Middle frontal gyrus (tissue), 1 donor: ENCODE measurements around the gene NFIA.

Experiments
- DNase-seq: peaks from one replicate; pipeline ENCODE4 v3.0.0-alpha.2; 2015; ENCODE audit warnings: low spot score; ENCODE audit errors: extremely low spot score

Gene NFIA

GRCh38 chr1:61293986-61294504 lies 211.7 kb downstream of the NFIA start:
- no peak for DNase-seq

- no peak for DNase-seq
Measured at GRCh38 chr1:61294930-61295329, 212.6 kb downstream of the NFIA start.

GRCh38 chr1:61295818-61296537 lies 213.6 kb downstream of the NFIA start:
- no peak for DNase-seq

DNA sequence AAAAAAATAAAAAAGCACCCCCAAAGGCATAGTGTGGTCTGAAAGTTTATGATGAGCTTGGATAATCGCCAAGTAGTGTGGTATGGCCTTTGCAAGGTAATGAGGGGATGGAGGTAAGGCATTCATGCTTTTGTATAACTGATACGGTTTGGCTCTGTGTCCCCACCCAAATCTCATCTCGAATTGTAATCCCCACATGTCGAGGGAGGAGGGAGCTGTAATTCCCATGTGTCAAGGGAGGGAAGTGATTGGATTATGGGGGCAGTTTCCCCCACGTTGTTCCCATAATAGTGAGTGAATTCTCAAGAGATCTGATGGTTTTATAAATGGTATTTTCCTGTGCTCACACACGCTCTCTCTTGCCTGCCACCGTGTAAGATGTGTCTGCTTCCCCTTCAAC lies 215.5 kb downstream of the NFIA start:
- DNase-seq, result no peak

- DNase-seq, result no peak
Measured at GRCh38 chr1:61299463-61299862, 217.1 kb downstream of the NFIA start.

DNA sequence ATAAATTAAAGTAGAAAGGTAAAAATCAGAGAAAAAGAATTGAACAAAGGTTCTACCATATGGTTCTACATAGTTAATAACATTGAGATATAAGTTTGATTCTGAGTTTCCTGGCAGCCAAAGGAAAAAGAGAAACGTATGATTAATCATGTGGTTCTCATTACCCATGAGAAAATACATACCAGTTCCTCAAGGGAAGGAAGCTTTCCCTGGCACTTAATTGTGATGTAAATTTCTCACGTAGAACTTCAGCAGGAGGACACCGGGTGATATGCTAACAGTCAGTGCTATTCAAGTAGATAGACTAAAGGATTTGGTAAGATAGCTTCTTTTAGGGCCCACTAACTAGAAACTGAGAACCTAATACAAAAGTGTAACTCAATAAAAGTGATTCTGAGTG lies 218.5 kb downstream of the NFIA start:
- no peak for DNase-seq

DNA sequence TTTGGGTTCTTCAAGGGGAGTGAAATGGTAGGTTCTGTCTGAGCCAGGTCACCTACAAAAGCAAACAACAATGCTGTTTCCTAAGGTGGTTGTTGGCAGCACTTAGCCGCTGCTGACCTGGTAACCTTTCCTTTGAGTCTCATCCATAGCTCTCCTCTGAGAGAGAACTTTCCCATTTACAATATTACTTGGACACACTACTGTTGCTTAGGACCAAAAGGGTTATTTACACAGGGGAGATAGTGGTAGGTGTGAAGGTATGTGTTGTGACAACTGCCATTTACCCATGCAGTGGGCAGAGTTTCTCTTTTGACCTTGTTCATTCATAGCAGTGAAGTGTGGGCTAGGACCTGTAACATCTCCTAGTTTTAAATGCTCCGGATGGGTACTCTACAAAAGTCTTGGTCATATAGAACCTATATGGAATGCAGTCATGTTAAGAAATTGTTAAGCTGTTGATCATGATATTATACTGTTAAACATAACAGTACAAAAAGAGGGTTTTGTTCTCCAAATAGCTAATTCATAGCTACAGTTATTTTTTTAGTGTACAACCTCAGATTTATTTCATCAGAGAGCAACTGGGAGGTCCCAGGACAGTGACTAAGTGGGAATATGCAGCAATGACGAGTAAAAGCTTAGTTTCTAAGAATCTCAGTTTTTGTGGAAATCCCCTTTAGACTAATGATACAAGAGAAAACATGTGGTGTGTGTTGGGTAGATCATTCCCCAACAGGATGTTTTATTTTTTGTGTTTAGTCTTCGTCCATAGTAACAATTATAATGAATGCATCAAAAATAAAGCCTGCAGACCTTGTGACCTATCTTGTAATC lies 219.7 kb downstream of the NFIA start:
- no peak for DNase-seq

DNA sequence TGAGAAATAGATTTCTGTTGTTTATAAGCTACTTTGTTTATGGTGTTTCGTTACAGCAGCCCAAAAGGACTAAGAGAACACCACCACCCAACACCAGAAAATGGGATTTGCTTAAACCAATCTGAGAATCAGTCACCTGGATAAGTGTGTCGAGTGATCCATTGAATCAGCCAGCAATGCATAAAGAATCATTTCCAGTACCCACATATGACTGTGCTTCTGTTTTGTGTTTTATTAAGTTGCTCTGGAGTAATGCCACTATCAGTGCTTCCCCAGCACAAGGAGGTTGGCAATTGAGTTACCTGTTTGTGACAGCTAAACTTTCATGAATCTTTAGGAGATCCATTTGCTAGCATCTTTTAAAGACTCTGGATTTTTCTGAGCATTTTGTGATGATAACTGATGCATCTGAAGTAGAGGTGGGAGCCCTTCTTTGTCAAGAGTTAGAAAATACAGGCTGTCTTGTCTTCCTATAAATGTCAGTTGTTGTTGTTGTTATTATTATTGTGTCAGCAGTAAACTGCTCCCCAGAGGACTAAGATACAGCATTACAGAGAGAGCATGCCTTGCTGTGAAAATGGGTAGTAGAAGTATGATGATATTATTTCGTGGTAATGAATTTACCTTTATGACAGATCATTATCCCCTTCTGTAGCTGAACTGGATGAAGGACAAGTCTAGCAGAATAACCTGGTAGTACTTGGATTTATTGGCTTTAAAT lies 225.2 kb downstream of the NFIA start:
- no peak for DNase-seq

DNA sequence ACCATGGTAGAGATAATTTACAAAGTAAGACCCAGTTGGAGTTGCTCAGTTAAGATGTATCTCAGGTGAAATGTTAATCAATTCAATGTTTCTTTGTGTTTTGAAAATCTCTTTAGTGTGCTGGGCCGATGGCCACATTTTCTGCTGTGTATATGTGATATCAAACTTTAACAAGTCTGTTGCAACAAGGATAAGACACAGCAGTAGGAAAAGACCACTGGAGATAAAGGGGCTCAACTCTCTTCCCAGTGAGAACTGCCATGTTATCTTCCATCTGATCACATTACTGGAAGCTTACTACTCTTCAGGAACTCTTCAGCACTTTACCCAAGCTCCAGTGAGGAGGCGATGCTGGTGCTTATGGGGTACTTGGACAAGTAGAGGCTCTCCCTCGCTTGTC lies 227.7 kb downstream of the NFIA start:
- DNase-seq, result no peak

- DNase-seq, result no peak
Measured at GRCh38 chr1:61310538-61310937, 228.2 kb downstream of the NFIA start.

DNA sequence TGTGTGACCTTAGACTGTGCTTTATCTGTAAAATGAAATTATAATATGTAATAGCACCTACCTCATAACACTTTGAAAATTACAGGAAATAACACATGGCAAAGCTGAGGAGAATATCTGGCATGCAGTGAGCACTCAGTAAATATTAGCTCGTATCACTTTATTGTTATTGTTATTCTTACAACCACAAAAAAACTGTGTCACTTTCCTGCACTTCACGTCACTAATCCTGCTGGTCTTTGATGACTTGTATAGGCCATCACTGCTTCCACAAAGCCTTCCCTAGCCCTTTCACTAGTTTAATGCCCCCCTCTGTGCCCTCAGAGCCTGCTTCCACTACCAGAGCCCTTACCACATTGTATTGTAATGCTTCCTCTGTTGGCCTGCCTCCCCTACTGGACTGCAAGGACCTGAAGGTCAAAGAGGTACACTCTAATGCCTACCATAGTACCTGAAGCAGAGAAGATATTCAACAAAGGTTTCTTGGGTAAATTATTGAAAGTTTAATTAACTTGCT lies 231.6 kb downstream of the NFIA start:
- DNase-seq, result no peak

- DNase-seq, result no peak
Measured at GRCh38 chr1:61315011-61315410, 232.7 kb downstream of the NFIA start.

DNA sequence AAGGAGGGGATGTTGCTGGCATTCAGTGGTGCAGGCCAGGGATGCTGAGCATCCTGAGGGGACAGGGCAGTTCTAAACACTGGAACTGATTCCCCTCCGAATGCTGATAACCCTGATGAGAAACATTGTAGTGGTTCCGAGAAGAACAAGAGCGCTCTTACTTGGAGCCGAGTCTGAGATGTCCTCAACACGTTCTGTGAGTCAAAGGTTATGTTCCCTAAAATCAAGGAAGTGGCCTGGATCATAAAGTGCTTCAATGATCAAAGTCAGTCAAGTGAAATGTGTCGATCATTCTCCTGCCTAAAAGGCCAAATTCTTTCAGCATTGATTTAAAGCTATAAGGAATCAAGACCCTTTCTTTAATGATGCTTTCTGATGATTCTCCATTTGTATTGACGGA lies 234.1 kb downstream of the NFIA start:
- no peak for DNase-seq

DNA sequence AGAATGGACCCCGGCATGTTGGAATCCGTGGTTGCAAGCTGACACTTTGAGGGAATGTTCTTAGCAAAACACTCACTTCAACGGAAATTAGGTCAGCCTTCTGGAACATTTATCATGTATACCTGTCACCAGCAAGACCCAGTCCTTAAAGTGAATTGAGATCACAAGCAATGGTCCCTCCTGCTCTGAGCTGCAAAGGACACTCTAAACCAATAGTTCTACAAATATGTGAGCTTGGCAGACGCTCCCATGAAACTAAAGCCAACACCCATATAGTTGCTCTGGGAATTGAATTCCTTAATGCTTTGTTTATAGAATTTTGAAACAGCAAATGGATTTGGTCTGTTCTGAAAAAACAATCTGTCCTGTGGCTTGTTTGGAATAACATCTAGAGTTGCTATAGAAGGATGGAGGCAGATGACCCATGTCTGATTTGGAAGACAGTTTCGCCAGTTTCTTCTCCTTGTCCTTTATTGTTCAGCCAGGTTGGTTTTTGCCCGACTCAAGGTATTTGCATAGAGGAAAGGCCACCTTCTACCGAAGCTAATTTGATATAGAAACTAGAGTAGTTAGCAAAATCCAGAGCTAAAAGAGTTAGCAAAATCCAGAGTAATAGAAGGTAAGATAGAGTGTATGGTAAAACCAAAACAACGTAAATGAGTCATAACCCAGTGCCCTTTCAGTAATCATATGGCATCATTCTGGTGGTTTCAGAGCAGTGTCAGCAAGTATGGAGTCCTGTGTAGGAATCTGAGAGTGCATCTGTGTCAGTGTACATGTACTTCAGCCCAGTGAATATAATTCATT lies 236.2 kb downstream of the NFIA start:
- DNase-seq, result no peak

DNA sequence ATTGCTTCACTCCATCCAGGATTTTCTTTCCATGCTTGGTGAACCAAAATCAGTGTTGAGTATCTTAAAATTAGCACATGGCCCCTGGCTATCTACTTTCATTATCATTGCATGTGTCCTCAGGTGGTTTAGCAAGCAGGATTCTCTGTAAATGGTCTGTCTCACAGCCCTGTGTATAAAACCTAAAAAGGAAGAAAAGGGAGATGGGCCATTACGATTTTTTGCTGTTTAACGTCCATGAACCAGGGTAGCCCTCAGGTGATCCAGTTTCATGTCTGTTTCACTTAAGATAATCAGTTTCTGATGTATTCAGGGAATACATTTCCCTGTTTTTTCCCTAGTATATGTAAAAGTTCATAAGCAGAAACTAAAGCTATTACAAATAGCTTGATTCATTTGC lies 238.2 kb downstream of the NFIA start:
- DNase-seq, result no peak

DNA sequence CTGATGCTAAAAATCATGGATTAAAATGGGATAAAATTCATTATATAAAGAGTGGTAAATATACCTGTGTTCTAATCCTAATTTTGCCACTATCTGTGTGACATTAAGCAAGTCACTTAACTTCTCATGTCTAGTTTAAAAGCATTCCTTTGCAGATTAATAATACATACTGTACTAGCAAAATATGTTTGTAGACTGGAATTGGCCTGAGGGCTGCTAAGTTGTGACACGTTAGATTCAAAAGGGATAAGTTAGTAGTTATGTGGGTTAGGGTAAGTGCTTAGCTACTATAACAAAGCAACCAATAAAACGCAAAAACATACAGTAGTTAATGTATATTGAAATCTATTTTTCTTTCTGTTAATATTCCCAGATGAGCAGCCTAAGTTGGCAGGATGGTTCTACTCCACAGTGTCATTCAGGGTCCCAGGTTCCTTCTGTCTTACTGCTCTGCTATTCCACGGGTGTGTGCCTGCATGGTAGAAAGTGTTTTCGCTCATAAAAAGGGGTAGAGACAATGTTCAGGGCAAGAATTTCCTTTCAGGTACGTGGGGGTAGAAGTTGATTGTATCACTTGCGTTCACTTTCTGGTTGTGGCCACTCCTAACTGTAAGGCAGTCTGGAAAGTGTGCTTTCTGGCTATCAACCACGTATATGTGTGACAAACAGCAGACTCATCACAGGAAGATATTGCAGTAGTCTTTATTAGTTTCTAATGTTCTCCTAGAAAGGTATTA lies 239.8 kb downstream of the NFIA start:
- no peak for DNase-seq

GRCh38 chr1:61322769-61323168 lies 240.4 kb downstream of the NFIA start:
- DNase-seq, result no peak

- no peak for DNase-seq
Measured at GRCh38 chr1:61323681-61324328, 241.4 kb downstream of the NFIA start.

DNA sequence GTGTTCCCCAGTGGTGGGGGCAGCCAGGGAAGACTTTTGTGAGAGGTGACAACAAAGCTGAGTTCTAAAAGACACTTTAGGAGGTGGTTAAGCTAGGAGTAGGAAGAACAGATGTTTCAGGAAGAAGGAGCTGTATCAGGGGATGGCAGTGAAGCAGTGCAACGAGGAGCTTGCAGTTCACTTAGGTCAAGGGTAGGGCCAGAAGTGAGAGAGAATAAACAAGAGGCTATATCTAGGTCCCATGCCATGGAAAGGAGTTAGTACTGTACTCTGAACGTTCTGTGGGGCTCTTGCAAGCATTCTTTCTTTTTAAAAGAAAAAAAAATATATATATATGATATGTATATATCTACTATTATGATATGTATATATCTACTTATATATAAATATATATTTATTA lies 244.4 kb downstream of the NFIA start:
- DNase-seq, result no peak

DNA sequence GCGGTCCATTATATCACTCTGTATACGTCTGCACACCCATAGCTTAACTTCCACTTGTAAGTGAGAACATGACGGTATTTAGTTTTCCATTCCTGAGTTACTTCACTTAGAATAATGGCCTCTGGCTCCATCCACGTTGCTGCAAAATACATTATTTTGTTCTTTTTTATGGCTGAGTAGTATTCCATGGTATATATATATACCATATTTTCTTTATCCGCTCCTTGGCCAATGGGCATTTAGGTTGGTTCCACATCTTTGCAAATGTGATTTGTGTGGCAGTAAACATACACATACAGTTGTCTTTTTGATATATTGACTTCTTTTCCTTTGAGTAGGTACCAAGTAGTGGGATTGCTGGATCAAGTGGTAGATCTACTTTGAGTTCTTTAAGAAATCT lies 245.1 kb downstream of the NFIA start:
- no peak for DNase-seq
